WTC11 (cell line): Measurements from ENCODE around the gene SPINDOC. TPM values are rescaled to one million over a fixed set of nuclear protein-coding genes. Genes with fewer than 3 reads are reported as not detected.

Source experiments
- ATAC-seq: fragments of 200-7000 bp; cut with Tn5 transposase; 2 replicates; pipeline ENCODE4 v1.10.0; 2021; ENCODE audit warnings: mild to moderate bottlenecking, moderate library complexity
- CTCF ChIA-PET: fragments of 300-600 bp; sonication (Branson Sonifier 250); formaldehyde crosslinking; loops from one replicate; lab custom pipeline; 2021; ENCODE audit warnings: antibody characterized with exemption; lab: Charles Lee
- POLR2A ChIA-PET: fragments of 350-600 bp; sonication (Branson Sonifier 250); formaldehyde crosslinking; loops from one replicate; lab custom pipeline; 2021; ENCODE audit warnings: antibody characterized with exemption; lab: Charles Lee
- DNase-seq: peaks from one replicate; pipeline ENCODE4 v3.0.0; 2021; ENCODE audit warnings: low spot score
- H3K27ac Mint-ChIP-seq: 2 replicates; pipeline ENCODE4 v1.8.0; 2021; ENCODE audit warnings: mixed read lengths
- H3K27me3 Mint-ChIP-seq: 2 replicates; pipeline ENCODE4 v1.8.0; 2021; ENCODE audit warnings: low read depth, mild to moderate bottlenecking, moderate library complexity, mixed read lengths
- H3K36me3 Mint-ChIP-seq: 2 replicates; pipeline ENCODE4 v1.8.0; 2021; ENCODE audit warnings: mixed read lengths
- H3K4me1 Mint-ChIP-seq: 2 replicates; pipeline ENCODE4 v1.8.0; 2022; ENCODE audit warnings: mixed read lengths
- H3K4me3 Mint-ChIP-seq: 2 replicates; pipeline ENCODE4 v1.8.0; 2021; ENCODE audit warnings: mild to moderate bottlenecking, moderate library complexity, mixed read lengths
- H3K9me3 Mint-ChIP-seq: 2 replicates; pipeline ENCODE4 v1.8.0; 2021; ENCODE audit warnings: mixed read lengths
- ELF4 ChIP-seq: sonication (generic); formaldehyde crosslinking; IDR thresholded peaks from 2 replicates; pipeline ENCODE4 v1.8.1; 2022; ENCODE audit warnings: low read depth, mild to moderate bottlenecking, moderate library complexity, missing genetic modification reagents
- OVOL2 ChIP-seq: fragments of 250-450 bp; sonication (Bioruptor Pico); IDR thresholded peaks from 2 replicates; pipeline ENCODE4 v1.9.0; 2021; ENCODE audit warnings: mild to moderate bottlenecking, borderline replicate concordance
- TCF7 ChIP-seq: sonication (generic); formaldehyde crosslinking; IDR thresholded peaks from 2 replicates; pipeline ENCODE4 v1.8.0; 2022; ENCODE audit warnings: mild to moderate bottlenecking, low read depth, missing genetic modification reagents, moderate library complexity
- TEAD4 ChIP-seq: sonication (generic); formaldehyde crosslinking; IDR thresholded peaks from 2 replicates; pipeline ENCODE4 v1.8.0; 2022; ENCODE audit warnings: mild to moderate bottlenecking, missing genetic modification reagents
- ZNF121 ChIP-seq: sonication (generic); formaldehyde crosslinking; IDR thresholded peaks from 2 replicates; pipeline ENCODE4 v1.8.0; 2023; ENCODE audit warnings: missing genetic modification reagents
- total RNA-seq: library from RNA; stranded (reverse); gene quantifications from 3 replicates; pipeline ENCODE4 v1.2.3, GENCODE V29; 2021
- TF ChIP-seq, protein P1 (sequence below): sonication (generic); formaldehyde crosslinking; IDR thresholded peaks from 2 replicates; pipeline ENCODE4 v1.8.0; 2022; ENCODE audit warnings: missing genetic modification reagents
- TF ChIP-seq, protein P2 (sequence below): sonication (generic); formaldehyde crosslinking; IDR thresholded peaks from 2 replicates; pipeline ENCODE4 v1.8.1; 2022; ENCODE audit warnings: low read depth, mild to moderate bottlenecking, moderate library complexity, missing genetic modification reagents, borderline replicate concordance
- TF ChIP-seq, protein P3 (sequence below): sonication (generic); formaldehyde crosslinking; IDR thresholded peaks from 2 replicates; pipeline ENCODE4 v1.8.0; 2022; ENCODE audit warnings: mild to moderate bottlenecking, missing genetic modification reagents
- TF ChIP-seq, protein P4 (sequence below): fragments of 250-450 bp; sonication (Bioruptor Pico); IDR thresholded peaks from 2 replicates; pipeline ENCODE4 v1.9.0; 2021; ENCODE audit warnings: moderate library complexity, mild to moderate bottlenecking, inconsistent platforms, borderline replicate concordance
- TF ChIP-seq, protein P5 (sequence below): fragments of 250-450 bp; sonication (Bioruptor Pico); conservative IDR thresholded peaks from 2 replicates; pipeline ENCODE4 v1.9.0; 2021; ENCODE audit warnings: mild to moderate bottlenecking
- TF ChIP-seq, protein P6 (sequence below): sonication (generic); formaldehyde crosslinking; IDR thresholded peaks from 2 replicates; pipeline ENCODE4 v1.8.1; 2023; ENCODE audit warnings: mild to moderate bottlenecking, moderate library complexity, missing genetic modification reagents
- TF ChIP-seq, protein P7 (sequence below): sonication (generic); formaldehyde crosslinking; IDR thresholded peaks from 2 replicates; pipeline ENCODE4 v1.8.0; 2023; ENCODE audit warnings: mild to moderate bottlenecking, missing genetic modification reagents

SPINDOC gene
- total RNA-seq, 1 experiment from 2014 or later = 93.8 TPM

DNA sequence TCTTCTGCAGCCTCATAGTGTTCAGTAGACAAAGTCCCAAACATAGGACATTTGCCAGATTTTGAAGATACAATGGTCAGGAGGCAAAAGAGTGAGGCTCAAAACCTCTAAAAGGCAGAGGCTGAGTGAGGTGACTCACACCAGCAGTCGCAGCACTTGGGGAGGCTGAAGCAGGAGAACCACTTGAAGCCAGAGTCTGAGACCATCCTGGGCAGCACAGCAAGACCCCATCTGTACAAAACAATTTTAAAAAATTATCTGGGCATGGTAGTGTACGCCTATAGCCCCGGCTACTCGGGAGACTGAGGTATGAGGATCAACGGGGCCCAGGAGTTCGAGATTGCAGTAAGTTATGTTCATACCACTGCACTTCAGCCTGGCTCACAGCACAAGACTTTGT, 30.5 kb upstream of the SPINDOC start:
- TF ChIP-seq, protein P1, sequence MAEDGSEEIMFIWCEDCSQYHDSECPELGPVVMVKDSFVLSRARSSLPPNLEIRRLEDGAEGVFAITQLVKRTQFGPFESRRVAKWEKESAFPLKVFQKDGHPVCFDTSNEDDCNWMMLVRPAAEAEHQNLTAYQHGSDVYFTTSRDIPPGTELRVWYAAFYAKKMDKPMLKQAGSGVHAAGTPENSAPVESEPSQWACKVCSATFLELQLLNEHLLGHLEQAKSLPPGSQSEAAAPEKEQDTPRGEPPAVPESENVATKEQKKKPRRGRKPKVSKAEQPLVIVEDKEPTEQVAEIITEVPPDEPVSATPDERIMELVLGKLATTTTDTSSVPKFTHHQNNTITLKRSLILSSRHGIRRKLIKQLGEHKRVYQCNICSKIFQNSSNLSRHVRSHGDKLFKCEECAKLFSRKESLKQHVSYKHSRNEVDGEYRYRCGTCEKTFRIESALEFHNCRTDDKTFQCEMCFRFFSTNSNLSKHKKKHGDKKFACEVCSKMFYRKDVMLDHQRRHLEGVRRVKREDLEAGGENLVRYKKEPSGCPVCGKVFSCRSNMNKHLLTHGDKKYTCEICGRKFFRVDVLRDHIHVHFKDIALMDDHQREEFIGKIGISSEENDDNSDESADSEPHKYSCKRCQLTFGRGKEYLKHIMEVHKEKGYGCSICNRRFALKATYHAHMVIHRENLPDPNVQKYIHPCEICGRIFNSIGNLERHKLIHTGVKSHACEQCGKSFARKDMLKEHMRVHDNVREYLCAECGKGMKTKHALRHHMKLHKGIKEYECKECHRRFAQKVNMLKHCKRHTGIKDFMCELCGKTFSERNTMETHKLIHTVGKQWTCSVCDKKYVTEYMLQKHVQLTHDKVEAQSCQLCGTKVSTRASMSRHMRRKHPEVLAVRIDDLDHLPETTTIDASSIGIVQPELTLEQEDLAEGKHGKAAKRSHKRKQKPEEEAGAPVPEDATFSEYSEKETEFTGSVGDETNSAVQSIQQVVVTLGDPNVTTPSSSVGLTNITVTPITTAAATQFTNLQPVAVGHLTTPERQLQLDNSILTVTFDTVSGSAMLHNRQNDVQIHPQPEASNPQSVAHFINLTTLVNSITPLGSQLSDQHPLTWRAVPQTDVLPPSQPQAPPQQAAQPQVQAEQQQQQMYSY (CRISPR knock-in tag) = no peak
- TF ChIP-seq ZNF121 (CRISPR knock-in tag) = peak; percentile 57
- no peak for TF ChIP-seq OVOL2 (CRISPR knock-in tag)
- TF ChIP-seq, protein P2, sequence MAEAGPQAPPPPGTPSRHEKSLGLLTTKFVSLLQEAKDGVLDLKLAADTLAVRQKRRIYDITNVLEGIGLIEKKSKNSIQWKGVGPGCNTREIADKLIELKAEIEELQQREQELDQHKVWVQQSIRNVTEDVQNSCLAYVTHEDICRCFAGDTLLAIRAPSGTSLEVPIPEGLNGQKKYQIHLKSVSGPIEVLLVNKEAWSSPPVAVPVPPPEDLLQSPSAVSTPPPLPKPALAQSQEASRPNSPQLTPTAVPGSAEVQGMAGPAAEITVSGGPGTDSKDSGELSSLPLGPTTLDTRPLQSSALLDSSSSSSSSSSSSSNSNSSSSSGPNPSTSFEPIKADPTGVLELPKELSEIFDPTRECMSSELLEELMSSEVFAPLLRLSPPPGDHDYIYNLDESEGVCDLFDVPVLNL (CRISPR knock-in tag) = no peak
- DNase-seq = no peak
- Mint-ChIP-seq H3K4me3 (no peak overlapping the region), H3K4me1 (no peaks in the 10 kb centered on the region), H3K27ac (no peak overlapping the region), H3K27me3 (peaks cover 49% of the 10 kb centered on the region), H3K9me3 (no peaks in the 10 kb centered on the region), H3K36me3 (no peaks in the 10 kb centered on the region)
- ChIA-PET POLR2A (no interaction called here), CTCF (interaction anchor here (0.9 kb wide), 1 partner anchor 30 kb away, joined by 4 read pairs; no protein-coding TSS in a partner anchor)
- no peak for ATAC-seq

DNA sequence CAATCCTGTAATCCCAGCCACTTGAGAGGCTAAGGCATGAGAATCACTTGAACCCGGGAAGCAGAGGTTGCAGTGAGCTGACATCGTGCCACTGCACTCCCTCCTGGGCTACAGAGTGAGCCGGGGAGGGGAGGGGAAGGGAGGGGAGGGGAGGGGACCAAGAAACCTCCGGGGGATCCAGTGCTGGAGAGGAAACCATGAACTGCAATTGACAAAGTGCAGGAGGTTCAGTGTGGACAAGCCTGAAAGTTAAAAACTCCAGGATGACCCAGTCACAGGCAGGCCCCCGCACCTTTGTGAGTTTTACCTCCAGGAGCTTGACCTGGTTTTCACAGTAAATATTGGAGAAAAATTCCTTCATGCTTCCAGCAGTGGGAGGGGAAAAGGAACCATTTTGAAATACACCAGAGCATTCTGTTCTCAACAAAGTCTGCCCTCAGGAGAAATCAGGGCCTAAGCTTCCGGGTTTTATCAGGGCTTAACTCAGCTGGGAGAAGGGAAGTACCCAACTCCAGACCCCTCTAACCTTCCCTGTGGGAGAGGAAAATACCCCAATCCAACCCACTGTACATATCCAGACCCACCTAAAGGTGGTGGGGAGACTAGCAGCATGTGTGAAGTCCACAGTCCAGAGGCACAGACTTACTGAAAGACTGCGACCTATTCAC, 29.2 kb upstream of the SPINDOC start:
- CTCF ChIA-PET = interaction anchor here (0.9 kb wide), 1 partner anchor 28 kb away, joined by 4 read pairs; no protein-coding TSS in a partner anchor
- no peaks in the 10 kb centered on the region for H3K4me1 Mint-ChIP-seq
- no peaks in the 10 kb centered on the region for H3K9me3 Mint-ChIP-seq
- ATAC-seq (peak; percentile 75), DNase-seq (no peak)
- no peaks in the 10 kb centered on the region for H3K36me3 Mint-ChIP-seq
- no peak overlapping the region for H3K4me3 Mint-ChIP-seq
- H3K27ac Mint-ChIP-seq = no peak overlapping the region
- TF ChIP-seq, protein P3, sequence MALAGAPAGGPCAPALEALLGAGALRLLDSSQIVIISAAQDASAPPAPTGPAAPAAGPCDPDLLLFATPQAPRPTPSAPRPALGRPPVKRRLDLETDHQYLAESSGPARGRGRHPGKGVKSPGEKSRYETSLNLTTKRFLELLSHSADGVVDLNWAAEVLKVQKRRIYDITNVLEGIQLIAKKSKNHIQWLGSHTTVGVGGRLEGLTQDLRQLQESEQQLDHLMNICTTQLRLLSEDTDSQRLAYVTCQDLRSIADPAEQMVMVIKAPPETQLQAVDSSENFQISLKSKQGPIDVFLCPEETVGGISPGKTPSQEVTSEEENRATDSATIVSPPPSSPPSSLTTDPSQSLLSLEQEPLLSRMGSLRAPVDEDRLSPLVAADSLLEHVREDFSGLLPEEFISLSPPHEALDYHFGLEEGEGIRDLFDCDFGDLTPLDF (CRISPR knock-in tag) = no peak
- TF ChIP-seq, protein P4, sequence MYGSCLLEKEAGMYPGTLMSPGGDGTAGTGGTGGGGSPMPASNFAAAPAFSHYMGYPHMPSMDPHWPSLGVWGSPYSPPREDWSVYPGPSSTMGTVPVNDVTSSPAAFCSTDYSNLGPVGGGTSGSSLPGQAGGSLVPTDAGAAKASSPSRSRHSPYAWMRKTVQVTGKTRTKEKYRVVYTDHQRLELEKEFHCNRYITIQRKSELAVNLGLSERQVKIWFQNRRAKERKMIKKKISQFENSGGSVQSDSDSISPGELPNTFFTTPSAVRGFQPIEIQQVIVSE (CRISPR knock-in tag) = no peak
- TF ChIP-seq ELF4 = no peak
- TF ChIP-seq, all 79 proteins: peak for 0
- H3K27me3 Mint-ChIP-seq = peaks cover 36% of the 10 kb centered on the region
- POLR2A ChIA-PET = no interaction called here

DNA sequence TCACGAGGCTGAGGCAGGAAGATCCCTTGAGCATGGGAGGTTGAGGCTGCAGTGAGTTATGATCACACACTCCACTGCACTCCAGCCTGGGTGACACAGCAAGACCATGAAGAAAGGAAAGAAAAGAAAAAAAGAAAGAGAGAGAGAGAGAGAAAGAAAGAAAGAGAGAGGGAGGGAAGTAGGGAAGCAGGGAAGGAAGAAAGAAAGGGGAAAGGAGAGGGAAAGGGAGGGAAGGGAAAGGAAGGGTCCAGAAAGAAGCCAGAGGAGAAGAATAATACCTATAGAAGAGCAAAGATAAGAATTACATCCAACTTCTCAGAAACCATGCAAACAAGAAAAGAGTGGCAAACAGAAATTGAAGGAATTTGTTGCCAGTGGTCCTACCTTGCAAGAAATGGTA, 27.4 kb upstream of the SPINDOC start:
- Mint-ChIP-seq H3K27ac (no peak overlapping the region; the same call in 1 of the 2 replicates), H3K36me3 (peaks cover 5% of the 10 kb centered on the region), H3K9me3 (peaks cover 4% of the 10 kb centered on the region; the same call in 1 of the 2 replicates), H3K27me3 (peaks cover 18% of the 10 kb centered on the region), H3K4me3 (no peak overlapping the region), H3K4me1 (no peaks in the 10 kb centered on the region)
- ChIA-PET POLR2A (interaction anchor here (0.7 kb wide), 1 partner anchor 37 kb away, joined by 6 read pairs; no protein-coding TSS in a partner anchor), CTCF (no interaction called here)
- TF ChIP-seq, protein P5, sequence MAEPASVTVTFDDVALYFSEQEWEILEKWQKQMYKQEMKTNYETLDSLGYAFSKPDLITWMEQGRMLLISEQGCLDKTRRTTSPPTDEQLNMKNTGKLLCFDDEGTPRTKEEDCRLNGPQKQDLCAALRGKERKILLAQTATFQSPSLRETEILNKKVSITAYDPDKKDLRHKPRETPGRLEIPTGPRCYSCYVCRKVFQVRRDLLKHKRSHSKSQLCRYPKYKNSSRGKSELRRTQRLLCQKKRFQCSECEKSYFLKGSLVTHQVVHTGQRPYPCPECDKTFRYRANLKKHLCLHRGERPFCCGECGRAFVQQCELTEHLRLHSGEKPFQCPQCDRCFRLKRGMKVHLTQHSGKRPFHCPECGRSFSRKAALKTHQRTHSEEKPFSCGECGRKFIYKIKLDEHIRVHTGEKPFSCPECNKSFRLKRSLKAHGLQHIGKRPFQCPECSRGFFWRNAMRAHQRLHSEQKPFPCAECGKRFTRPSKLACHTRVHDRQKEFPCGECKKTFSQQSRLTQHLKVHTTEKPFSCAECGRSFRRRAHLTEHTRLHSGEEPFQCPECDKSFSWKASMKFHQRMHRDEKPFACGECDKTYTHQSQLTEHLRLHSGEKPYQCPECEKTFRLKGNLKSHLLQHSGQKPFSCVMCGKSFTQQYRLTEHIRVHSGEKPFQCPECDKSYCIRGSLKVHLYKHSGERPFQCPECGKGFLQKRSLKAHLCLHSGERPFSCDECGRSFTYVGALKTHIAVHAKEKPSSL = no peak
- no peak for TF ChIP-seq ELF4
- TF ChIP-seq TEAD4 (CRISPR knock-in tag) = no peak
- TF ChIP-seq, protein P4 (CRISPR knock-in tag) = no peak
- TF ChIP-seq, protein P6, sequence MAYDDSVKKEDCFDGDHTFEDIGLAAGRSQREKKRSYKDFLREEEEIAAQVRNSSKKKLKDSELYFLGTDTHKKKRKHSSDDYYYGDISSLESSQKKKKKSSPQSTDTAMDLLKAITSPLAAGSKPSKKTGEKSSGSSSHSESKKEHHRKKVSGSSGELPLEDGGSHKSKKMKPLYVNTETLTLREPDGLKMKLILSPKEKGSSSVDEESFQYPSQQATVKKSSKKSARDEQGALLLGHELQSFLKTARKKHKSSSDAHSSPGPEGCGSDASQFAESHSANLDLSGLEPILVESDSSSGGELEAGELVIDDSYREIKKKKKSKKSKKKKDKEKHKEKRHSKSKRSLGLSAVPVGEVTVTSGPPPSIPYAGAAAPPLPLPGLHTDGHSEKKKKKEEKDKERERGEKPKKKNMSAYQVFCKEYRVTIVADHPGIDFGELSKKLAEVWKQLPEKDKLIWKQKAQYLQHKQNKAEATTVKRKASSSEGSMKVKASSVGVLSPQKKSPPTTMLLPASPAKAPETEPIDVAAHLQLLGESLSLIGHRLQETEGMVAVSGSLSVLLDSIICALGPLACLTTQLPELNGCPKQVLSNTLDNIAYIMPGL (CRISPR knock-in tag) = no peak
- no peak for TF ChIP-seq TCF7
- TF ChIP-seq, protein P7, sequence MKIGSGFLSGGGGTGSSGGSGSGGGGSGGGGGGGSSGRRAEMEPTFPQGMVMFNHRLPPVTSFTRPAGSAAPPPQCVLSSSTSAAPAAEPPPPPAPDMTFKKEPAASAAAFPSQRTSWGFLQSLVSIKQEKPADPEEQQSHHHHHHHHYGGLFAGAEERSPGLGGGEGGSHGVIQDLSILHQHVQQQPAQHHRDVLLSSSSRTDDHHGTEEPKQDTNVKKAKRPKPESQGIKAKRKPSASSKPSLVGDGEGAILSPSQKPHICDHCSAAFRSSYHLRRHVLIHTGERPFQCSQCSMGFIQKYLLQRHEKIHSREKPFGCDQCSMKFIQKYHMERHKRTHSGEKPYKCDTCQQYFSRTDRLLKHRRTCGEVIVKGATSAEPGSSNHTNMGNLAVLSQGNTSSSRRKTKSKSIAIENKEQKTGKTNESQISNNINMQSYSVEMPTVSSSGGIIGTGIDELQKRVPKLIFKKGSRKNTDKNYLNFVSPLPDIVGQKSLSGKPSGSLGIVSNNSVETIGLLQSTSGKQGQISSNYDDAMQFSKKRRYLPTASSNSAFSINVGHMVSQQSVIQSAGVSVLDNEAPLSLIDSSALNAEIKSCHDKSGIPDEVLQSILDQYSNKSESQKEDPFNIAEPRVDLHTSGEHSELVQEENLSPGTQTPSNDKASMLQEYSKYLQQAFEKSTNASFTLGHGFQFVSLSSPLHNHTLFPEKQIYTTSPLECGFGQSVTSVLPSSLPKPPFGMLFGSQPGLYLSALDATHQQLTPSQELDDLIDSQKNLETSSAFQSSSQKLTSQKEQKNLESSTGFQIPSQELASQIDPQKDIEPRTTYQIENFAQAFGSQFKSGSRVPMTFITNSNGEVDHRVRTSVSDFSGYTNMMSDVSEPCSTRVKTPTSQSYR (CRISPR knock-in tag) = no peak
- no peak for ATAC-seq
- DNase-seq = no peak
